MCF 10A (cell line): ENCODE data around the gene ERCC8. TPM values are rescaled to one million over a fixed set of nuclear protein-coding genes. Genes with fewer than 3 reads are reported as not detected.

Experiments used
- BruUV-seq: library from RNA; stranded (reverse); fragments of 400-500 nt; replicated peaks from 2 replicates; lab custom pipeline; 2021; lab: Mats Ljungman, UMichigan
- CTCF ChIA-PET: fragments of 300-600 bp; sonication (Branson Sonifier 250); formaldehyde crosslinking; extraction: SDS; loops from one replicate; lab custom pipeline; 2021; ENCODE audit warnings: antibody characterized with exemption, inconsistent platforms; lab: Yijun Ruan, JAX
- POLR2A ChIA-PET: fragments of 300-600, 350-650 bp; sonication (Branson Sonifier 250); formaldehyde crosslinking; extraction: SDS; loops from one replicate; lab custom pipeline; 2020; ENCODE audit warnings: antibody characterized with exemption, inconsistent platforms; lab: Yijun Ruan, JAX
- DNase-seq: peaks from one replicate; pipeline ENCODE4 v3.0.0-alpha.2; 2018; ENCODE audit not compliant: unreplicated experiment
- H3K27ac Mint-ChIP-seq: one replicate; pipeline ENCODE4 v1.8.0; 2022; ENCODE audit warnings: mild to moderate bottlenecking, low read depth, mixed read lengths; ENCODE audit not compliant: unreplicated experiment
- H3K27me3 Mint-ChIP-seq: one replicate; pipeline ENCODE4 v1.8.0; 2022; ENCODE audit warnings: mixed read lengths; ENCODE audit not compliant: insufficient read depth, unreplicated experiment
- H3K36me3 Mint-ChIP-seq: one replicate; pipeline ENCODE4 v1.8.0; 2022; ENCODE audit warnings: mild to moderate bottlenecking, moderate library complexity, mixed read lengths; ENCODE audit not compliant: insufficient read depth, unreplicated experiment
- H3K4me1 Mint-ChIP-seq: one replicate; pipeline ENCODE4 v1.8.0; 2022; ENCODE audit warnings: mixed read lengths; ENCODE audit not compliant: insufficient read depth, unreplicated experiment
- H3K4me3 Mint-ChIP-seq: one replicate; pipeline ENCODE4 v1.8.0; 2022; ENCODE audit warnings: mild to moderate bottlenecking, moderate library complexity, mixed read lengths; ENCODE audit not compliant: unreplicated experiment
- H3K9me3 Mint-ChIP-seq: one replicate; pipeline ENCODE4 v1.8.0; 2022; ENCODE audit warnings: mixed read lengths; ENCODE audit not compliant: unreplicated experiment
- CTCF ChIP-seq: fragments of 200-600 bp; IDR thresholded peaks from one replicate; pipeline ENCODE4 v1.8.0; 2022; ENCODE audit warnings: antibody characterized with exemption, mild to moderate bottlenecking; ENCODE audit not compliant: unreplicated experiment
- intact Hi-C: fragments of 100-400 bp; cut with micrococcal nuclease; formaldehyde crosslinking; loops from 2 replicates; pipeline ENCODE4 v1.14.1; 2022
- total RNA-seq: library from RNA; stranded (reverse); gene quantifications from 2 replicates; pipeline ENCODE4 v1.2.3, GENCODE V29; 2022

The ERCC8 gene
- total RNA-seq, 1 experiment from 2014 or later = 17.2 TPM

GRCh38 chr5:60927450-60927849, 17.4 kb downstream of the ERCC8 start:
- TF ChIP-seq CTCF = no peak
- Mint-ChIP-seq H3K27me3 (no peaks in the 10 kb centered on the region), H3K4me1 (no peaks in the 10 kb centered on the region), H3K36me3 (peaks cover 23% of the 10 kb centered on the region), H3K27ac (no peak overlapping the region), H3K4me3 (no peak overlapping the region), H3K9me3 (no peaks in the 10 kb centered on the region)
- POLR2A ChIA-PET = no interaction called here
- intact Hi-C loops = no loop called here
- no TSS peak for BruUV-seq
- DNase-seq = no peak
- CTCF ChIA-PET = interaction anchor here (1.2 to 2.0 kb wide), 5 partner anchors 9 to 250 kb away, joined by 3 to 5 read pairs (median 3); no protein-coding TSS in a partner anchor

GRCh38 chr5:60918466-60918865, 26.4 kb downstream of the ERCC8 start:
- no peak overlapping the region for H3K4me3 Mint-ChIP-seq
- no peak for DNase-seq
- no peak overlapping the region for H3K27ac Mint-ChIP-seq
- ChIA-PET POLR2A (interaction anchor here (0.6 to 1.4 kb wide), 4 partner anchors 20 to 403 kb away, joined by 3 to 6 read pairs (median 4); partner anchors contain the start of genes ERCC8 and NDUFAF2), CTCF (interaction anchor here (0.6 to 1.3 kb wide), 3 partner anchors 10 to 1011 kb away, joined by 3 to 8 read pairs (median 3); no protein-coding TSS in a partner anchor)
- no peaks in the 10 kb centered on the region for H3K27me3 Mint-ChIP-seq
- no peak for TF ChIP-seq CTCF
- intact Hi-C loops = no loop called here
- peaks cover 2% of the 10 kb centered on the region for H3K9me3 Mint-ChIP-seq
- peaks cover 27% of the 10 kb centered on the region for H3K36me3 Mint-ChIP-seq
- H3K4me1 Mint-ChIP-seq = peaks cover 8% of the 10 kb centered on the region
- BruUV-seq = no TSS peak

- CTCF ChIA-PET = no interaction called here
- Mint-ChIP-seq H3K4me3 (no peak overlapping the region), H3K27me3 (no peaks in the 10 kb centered on the region)
Observed at GRCh38 chr5:60916646-60917045, 28.2 kb downstream of the ERCC8 start.

GRCh38 chr5:60903356-60903755, 41.5 kb downstream of the ERCC8 start:
- H3K36me3 Mint-ChIP-seq = no peaks in the 10 kb centered on the region
- no peaks in the 10 kb centered on the region for H3K9me3 Mint-ChIP-seq
- no peaks in the 10 kb centered on the region for H3K27me3 Mint-ChIP-seq
- TF ChIP-seq CTCF = no peak
- intact Hi-C loops = no loop called here
- ChIA-PET CTCF (interaction anchor here (0.6 to 0.9 kb wide), 2 partner anchors 65 to 228 kb away, joined by 3 to 4 read pairs; no protein-coding TSS in a partner anchor), POLR2A (interaction anchor here (0.7 kb wide), 1 partner anchor 27 kb away, joined by 3 read pairs; no protein-coding TSS in a partner anchor)
- BruUV-seq = no TSS peak
- DNase-seq = no peak
- no peak overlapping the region for H3K4me3 Mint-ChIP-seq
- no peak overlapping the region for H3K27ac Mint-ChIP-seq
- no peaks in the 10 kb centered on the region for H3K4me1 Mint-ChIP-seq

More at GRCh38 chr5:60916646-60917045, 28.2 kb downstream of the ERCC8 start:
- H3K4me1 Mint-ChIP-seq = peaks cover 8% of the 10 kb centered on the region
- H3K27ac Mint-ChIP-seq = no peak overlapping the region
- POLR2A ChIA-PET = interaction anchor here (0.9 kb wide), 1 partner anchor 36 kb away, joined by 3 read pairs; no protein-coding TSS in a partner anchor
- intact Hi-C loops = no loop called here
- H3K36me3 Mint-ChIP-seq = peaks cover 27% of the 10 kb centered on the region
- no TSS peak for BruUV-seq
- TF ChIP-seq CTCF = no peak
- DNase-seq = no peak
- peaks cover 7% of the 10 kb centered on the region for H3K9me3 Mint-ChIP-seq
